Measurements from ENCODE around the gene HMGCL. TPM values are rescaled to one million over a fixed set of nuclear protein-coding genes. Genes with fewer than 3 reads are reported as not detected.

Gene HMGCL
- total and polyA plus RNA-seq, 2 of the 13 experiments (the other 11 are each of a cell fraction or from before 2014, with no cell fraction given): 21.3 to 41.4 TPM

DNA sequence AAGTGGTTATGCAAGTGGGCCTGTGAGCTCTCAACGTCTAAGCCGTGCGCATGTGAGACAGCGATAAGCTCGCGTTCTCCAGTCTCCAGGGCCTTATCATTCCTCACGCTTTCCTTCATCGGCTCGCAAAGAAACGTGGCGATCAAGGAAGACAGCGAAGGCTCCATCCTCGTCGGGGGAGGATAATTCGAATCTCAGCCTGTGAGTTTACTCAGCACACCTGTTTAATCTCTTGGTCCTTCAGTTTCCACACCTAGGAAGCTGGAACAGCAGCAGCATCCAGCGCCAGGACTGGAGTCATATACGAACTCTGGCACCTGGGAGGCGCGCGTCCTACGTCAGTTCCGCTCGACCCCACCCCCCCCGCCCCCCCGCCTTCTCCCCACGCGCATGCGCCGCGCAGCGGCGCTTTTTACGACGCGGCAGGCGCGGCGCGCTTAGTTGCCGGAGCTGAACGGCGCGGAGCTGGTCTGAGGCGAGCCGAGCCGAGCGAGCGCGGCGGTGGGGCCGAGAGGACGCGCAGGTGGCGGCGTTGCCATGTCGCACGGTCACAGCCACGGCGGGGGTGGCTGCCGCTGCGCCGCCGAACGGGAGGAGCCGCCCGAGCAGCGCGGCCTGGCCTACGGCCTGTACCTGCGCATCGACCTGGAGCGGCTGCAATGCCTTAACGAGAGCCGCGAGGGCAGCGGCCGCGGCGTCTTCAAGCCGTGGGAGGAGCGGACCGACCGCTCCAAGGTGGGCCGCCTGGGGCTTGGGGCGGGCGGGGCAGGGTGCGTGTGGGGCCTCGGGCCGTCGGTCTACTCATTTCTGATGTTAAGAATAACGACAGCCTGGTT, 47.0 kb downstream of the HMGCL start, which contains the start of gene PITHD1 (continued):
- TF ChIP-seq POLR2A (IDR thresholded peaks at IDR 0.05; ENCODE audit: insufficient read depth in 1 of 2, low read depth in 2 of 2, low read length in 2 of 2) (peak; percentile 84 to 99), CCDC6 (CRISPR knock-in tag; IDR thresholded peaks at IDR 0.05) (peak; percentile 55; the same call in 1 of the 2 replicates), TBX2 (CRISPR knock-in tag; IDR thresholded peaks at IDR 0.05; ENCODE audit: borderline replicate concordance) (peak; percentile 50), ZNF430 (CRISPR knock-in tag; IDR thresholded peaks at IDR 0.05) (peak; percentile 50; the same call in 1 of the 2 replicates), REPIN1 (CRISPR knock-in tag; IDR thresholded peaks at IDR 0.05; ENCODE audit: borderline replicate concordance, low read depth) (peak; percentile 68), IKZF4 (CRISPR knock-in tag; IDR thresholded peaks at IDR 0.05; ENCODE audit: borderline replicate concordance, low read depth, not compliant biosample characterization) (peak; percentile 63), AHR (CRISPR knock-in tag; IDR thresholded peaks at IDR 0.05) (peak; percentile 40; the same call in 1 of the 2 replicates), ZNF577 (CRISPR knock-in tag; IDR thresholded peaks at IDR 0.05; ENCODE audit: borderline replicate concordance, low read depth) (no peak), WIZ (CRISPR knock-in tag; IDR thresholded peaks at IDR 0.05) (peak; percentile 78; the same call in 1 of the 2 replicates), ZNF160 (CRISPR knock-in tag; IDR thresholded peaks at IDR 0.05) (peak; percentile 39; the same call in 1 of the 2 replicates), SRY (CRISPR knock-in tag; IDR thresholded peaks at IDR 0.05) (peak; percentile 98; the same call in 1 of the 2 replicates), ATF1 (CRISPR knock-in tag; IDR thresholded peaks at IDR 0.05) (peak; percentile 48), ZNF274 (CRISPR knock-in tag; IDR thresholded peaks at IDR 0.05) (peak; percentile 38; the same call in 1 of the 2 replicates), ZZZ3 (CRISPR knock-in tag; IDR thresholded peaks at IDR 0.05; ENCODE audit: borderline replicate concordance) (no peak; the same call in 1 of the 2 replicates), YEATS2 (CRISPR knock-in tag; IDR thresholded peaks at IDR 0.05; ENCODE audit: borderline replicate concordance) (peak; percentile 79), THYN1 (CRISPR knock-in tag; IDR thresholded peaks at IDR 0.05; ENCODE audit: borderline replicate concordance, low read depth) (no peak), SP1 (IDR thresholded peaks at IDR 0.05) (no peak), SP1 (CRISPR knock-in tag; IDR thresholded peaks at IDR 0.05) (peak; percentile 14), POLR2AphosphoS5 (IDR thresholded peaks at IDR 0.05; ENCODE audit: low read depth, low read length) (peak; percentile 97), ZFY (CRISPR knock-in tag; IDR thresholded peaks at IDR 0.05) (peak; percentile 98), SKI (IDR thresholded peaks at IDR 0.05; ENCODE audit: partially characterized antibody) (no peak), ELF1 (CRISPR knock-in tag; IDR thresholded peaks at IDR 0.05) (0 out of 2 replicates have a peak, but pooled peaks have one; percentile 32), NR1H2 (CRISPR knock-in tag; IDR thresholded peaks at IDR 0.05; ENCODE audit: borderline replicate concordance, low read depth) (no peak)
- TF ChIP-seq, protein P1, sequence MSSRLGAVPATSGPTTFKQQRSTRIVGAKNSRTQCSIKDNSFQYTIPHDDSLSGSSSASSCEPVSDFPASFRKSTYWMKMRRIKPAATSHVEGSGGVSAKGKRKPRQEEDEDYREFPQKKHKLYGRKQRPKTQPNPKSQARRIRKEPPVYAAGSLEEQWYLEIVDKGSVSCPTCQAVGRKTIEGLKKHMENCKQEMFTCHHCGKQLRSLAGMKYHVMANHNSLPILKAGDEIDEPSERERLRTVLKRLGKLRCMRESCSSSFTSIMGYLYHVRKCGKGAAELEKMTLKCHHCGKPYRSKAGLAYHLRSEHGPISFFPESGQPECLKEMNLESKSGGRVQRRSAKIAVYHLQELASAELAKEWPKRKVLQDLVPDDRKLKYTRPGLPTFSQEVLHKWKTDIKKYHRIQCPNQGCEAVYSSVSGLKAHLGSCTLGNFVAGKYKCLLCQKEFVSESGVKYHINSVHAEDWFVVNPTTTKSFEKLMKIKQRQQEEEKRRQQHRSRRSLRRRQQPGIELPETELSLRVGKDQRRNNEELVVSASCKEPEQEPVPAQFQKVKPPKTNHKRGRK (CRISPR knock-in tag; IDR thresholded peaks at IDR 0.05): no peak
- TF ChIP-seq, protein P2, sequence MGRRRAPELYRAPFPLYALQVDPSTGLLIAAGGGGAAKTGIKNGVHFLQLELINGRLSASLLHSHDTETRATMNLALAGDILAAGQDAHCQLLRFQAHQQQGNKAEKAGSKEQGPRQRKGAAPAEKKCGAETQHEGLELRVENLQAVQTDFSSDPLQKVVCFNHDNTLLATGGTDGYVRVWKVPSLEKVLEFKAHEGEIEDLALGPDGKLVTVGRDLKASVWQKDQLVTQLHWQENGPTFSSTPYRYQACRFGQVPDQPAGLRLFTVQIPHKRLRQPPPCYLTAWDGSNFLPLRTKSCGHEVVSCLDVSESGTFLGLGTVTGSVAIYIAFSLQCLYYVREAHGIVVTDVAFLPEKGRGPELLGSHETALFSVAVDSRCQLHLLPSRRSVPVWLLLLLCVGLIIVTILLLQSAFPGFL (CRISPR knock-in tag; IDR thresholded peaks at IDR 0.05): 0 out of 2 replicates have a peak, but pooled peaks have one; percentile 43
- TF ChIP-seq, protein P3, sequence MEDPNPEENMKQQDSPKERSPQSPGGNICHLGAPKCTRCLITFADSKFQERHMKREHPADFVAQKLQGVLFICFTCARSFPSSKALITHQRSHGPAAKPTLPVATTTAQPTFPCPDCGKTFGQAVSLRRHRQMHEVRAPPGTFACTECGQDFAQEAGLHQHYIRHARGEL (CRISPR knock-in tag; IDR thresholded peaks at IDR 0.05): 0 out of 2 replicates have a peak, but pooled peaks have one; percentile 42
- TF ChIP-seq, protein P4, sequence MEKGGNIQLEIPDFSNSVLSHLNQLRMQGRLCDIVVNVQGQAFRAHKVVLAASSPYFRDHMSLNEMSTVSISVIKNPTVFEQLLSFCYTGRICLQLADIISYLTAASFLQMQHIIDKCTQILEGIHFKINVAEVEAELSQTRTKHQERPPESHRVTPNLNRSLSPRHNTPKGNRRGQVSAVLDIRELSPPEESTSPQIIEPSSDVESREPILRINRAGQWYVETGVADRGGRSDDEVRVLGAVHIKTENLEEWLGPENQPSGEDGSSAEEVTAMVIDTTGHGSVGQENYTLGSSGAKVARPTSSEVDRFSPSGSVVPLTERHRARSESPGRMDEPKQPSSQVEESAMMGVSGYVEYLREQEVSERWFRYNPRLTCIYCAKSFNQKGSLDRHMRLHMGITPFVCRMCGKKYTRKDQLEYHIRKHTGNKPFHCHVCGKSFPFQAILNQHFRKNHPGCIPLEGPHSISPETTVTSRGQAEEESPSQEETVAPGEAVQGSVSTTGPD (CRISPR knock-in tag; IDR thresholded peaks at IDR 0.05): no peak
